ENCODE data around the gene ZNF302. TPM values are rescaled to one million over a fixed set of nuclear protein-coding genes. Genes with fewer than 3 reads are reported as not detected.

Gene ZNF302
- total RNA-seq, 1 experiment from 2014 or later = 27.7 TPM

DNA sequence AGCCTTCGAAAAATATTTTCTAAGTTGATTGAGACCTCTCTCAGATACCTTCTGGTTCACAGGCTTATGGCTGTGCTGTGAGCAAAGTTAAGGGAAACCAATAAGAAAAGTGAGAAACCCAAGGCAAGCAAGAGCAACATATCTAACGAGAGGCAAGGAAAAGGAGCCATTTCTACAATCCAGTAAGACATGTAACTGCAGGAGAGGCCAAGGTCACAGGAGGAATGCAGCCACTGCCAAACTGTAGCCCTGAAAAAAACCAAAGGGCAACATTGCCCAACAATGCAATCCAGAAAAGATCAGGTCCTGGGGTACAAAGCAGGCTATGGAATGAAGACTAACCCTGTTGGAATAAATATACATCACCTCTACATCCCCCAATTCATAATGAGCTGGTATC is 21.8 kb upstream of the ZNF302 start:
- BruUV-seq (replicated peaks) = no TSS peak
- Histone ChIP-seq H3K4me3 (ENCODE audit: low read depth, low read length, poor library complexity, severe bottlenecking) (no peak overlapping the region), H3K9me3 (ENCODE audit: low read depth, low read length, poor library complexity, severe bottlenecking) (peaks cover 4% of the 10 kb centered on the region), H3K36me3 (ENCODE audit: insufficient read depth, low read length, poor library complexity, severe bottlenecking) (no peaks in the 10 kb centered on the region), H3K4me1 (ENCODE audit: insufficient read depth, low read length, poor library complexity, severe bottlenecking) (no peaks in the 10 kb centered on the region), H3K27me3 (replicated peaks; ENCODE audit: insufficient read depth, low read depth, low read length, poor library complexity) (no peaks in the 10 kb centered on the region), H3K27ac (ENCODE audit: low read depth, low read length, poor library complexity, severe bottlenecking) (no peak overlapping the region)
- intact Hi-C loops (cut with micrococcal nuclease; ENCODE audit: unreplicated experiment) = no loop called here
- CTCF ChIA-PET = no interaction called here
- POLR2A ChIA-PET (ENCODE audit: low non-redundant PET) = no interaction called here
- no peak for DNase-seq (ENCODE audit: low spot score)
- TF ChIP-seq, protein P1, sequence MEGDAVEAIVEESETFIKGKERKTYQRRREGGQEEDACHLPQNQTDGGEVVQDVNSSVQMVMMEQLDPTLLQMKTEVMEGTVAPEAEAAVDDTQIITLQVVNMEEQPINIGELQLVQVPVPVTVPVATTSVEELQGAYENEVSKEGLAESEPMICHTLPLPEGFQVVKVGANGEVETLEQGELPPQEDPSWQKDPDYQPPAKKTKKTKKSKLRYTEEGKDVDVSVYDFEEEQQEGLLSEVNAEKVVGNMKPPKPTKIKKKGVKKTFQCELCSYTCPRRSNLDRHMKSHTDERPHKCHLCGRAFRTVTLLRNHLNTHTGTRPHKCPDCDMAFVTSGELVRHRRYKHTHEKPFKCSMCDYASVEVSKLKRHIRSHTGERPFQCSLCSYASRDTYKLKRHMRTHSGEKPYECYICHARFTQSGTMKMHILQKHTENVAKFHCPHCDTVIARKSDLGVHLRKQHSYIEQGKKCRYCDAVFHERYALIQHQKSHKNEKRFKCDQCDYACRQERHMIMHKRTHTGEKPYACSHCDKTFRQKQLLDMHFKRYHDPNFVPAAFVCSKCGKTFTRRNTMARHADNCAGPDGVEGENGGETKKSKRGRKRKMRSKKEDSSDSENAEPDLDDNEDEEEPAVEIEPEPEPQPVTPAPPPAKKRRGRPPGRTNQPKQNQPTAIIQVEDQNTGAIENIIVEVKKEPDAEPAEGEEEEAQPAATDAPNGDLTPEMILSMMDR (conservative IDR thresholded peaks at IDR 0.05; ENCODE audit: low read depth, low read length) = no peak
- TF ChIP-seq EZH2 (IDR thresholded peaks at IDR 0.05; ENCODE audit: borderline replicate concordance, low read depth, low read length, poor library complexity, severe bottlenecking) = no peak

DNA sequence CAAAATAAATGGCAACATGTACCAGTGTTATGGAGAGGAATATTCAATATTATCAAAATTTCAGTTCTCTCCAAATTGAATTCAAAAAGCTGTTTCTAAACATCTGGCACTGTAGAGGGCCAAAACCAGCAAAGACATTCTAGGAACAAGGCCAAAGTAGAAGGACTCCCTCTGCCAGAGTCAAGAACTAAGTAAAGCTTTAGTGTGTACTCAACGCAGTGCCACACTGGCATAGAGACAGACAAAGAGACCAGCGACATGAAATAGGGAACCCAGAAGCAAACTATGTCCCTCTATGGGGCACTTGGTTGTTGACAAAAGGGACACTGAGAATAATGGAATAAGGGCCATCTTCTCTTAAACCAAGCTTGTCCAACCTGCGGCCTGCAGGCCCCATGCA is 16.1 kb upstream of the ZNF302 start:
- POLR2A ChIA-PET (ENCODE audit: low non-redundant PET) = interaction anchor here (0.7 kb wide), 1 partner anchor 15 kb away, joined by 3 read pairs; no protein-coding TSS in a partner anchor
- DNase-seq (ENCODE audit: low spot score) = no peak
- intact Hi-C loops (cut with micrococcal nuclease; ENCODE audit: unreplicated experiment) = no loop called here
- no peak overlapping the region for H3K4me3 ChIP-seq (ENCODE audit: low read depth, low read length, poor library complexity, severe bottlenecking)
- no peak overlapping the region for H3K27ac ChIP-seq (ENCODE audit: low read depth, low read length, poor library complexity, severe bottlenecking)
- no peaks in the 10 kb centered on the region for H3K36me3 ChIP-seq (ENCODE audit: insufficient read depth, low read length, poor library complexity, severe bottlenecking)
- BruUV-seq (replicated peaks) = no TSS peak
- H3K27me3 ChIP-seq (replicated peaks; ENCODE audit: insufficient read depth, low read depth, low read length, poor library complexity) = no peaks in the 10 kb centered on the region
- no peaks in the 10 kb centered on the region for H3K4me1 ChIP-seq (ENCODE audit: insufficient read depth, low read length, poor library complexity, severe bottlenecking)
- CTCF ChIA-PET = interaction anchor here (0.5 to 0.7 kb wide), 2 partner anchors 25 to 152 kb away, joined by 3 read pairs; no protein-coding TSS in a partner anchor
- no peaks in the 10 kb centered on the region for H3K9me3 ChIP-seq (ENCODE audit: low read depth, low read length, poor library complexity, severe bottlenecking)
- no peak for TF ChIP-seq EZH2 (IDR thresholded peaks at IDR 0.05; ENCODE audit: borderline replicate concordance, low read depth, low read length, poor library complexity, severe bottlenecking)
- TF ChIP-seq, protein P1 (conservative IDR thresholded peaks at IDR 0.05; ENCODE audit: low read depth, low read length) = no peak

DNA sequence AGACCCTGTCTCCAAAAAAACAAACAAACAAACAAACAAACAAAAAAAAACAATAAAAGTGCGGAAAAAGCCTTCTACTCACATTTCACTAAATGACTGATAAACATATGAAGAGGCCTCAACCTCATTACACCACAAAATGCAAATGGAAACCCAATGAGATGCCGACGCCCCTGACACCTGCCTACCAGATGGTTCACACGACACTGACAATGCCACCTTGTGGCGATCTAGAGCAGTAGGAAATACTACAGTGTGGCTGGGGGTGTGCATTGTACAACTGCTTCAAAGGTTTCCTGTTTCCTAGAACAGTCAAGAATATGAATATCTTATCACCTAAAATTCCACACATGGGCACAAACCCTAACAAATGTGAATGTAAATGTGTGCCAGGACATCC is 14.6 kb upstream of the ZNF302 start:
- DNase-seq (ENCODE audit: low spot score) = peak; percentile 59
- POLR2A ChIA-PET (ENCODE audit: low non-redundant PET) = no interaction called here
- BruUV-seq (replicated peaks) = no TSS peak
- H3K36me3 ChIP-seq (ENCODE audit: insufficient read depth, low read length, poor library complexity, severe bottlenecking) = no peaks in the 10 kb centered on the region
- no peak overlapping the region for H3K27ac ChIP-seq (ENCODE audit: low read depth, low read length, poor library complexity, severe bottlenecking)
- H3K9me3 ChIP-seq (ENCODE audit: low read depth, low read length, poor library complexity, severe bottlenecking) = no peaks in the 10 kb centered on the region
- CTCF ChIA-PET = no interaction called here
- H3K4me1 ChIP-seq (ENCODE audit: insufficient read depth, low read length, poor library complexity, severe bottlenecking) = no peaks in the 10 kb centered on the region
- TF ChIP-seq, protein P1 (conservative IDR thresholded peaks at IDR 0.05; ENCODE audit: low read depth, low read length) = peak; percentile 67
- no peak for TF ChIP-seq EZH2 (IDR thresholded peaks at IDR 0.05; ENCODE audit: borderline replicate concordance, low read depth, low read length, poor library complexity, severe bottlenecking)
- intact Hi-C loops (cut with micrococcal nuclease; ENCODE audit: unreplicated experiment) = no loop called here
- H3K27me3 ChIP-seq (replicated peaks; ENCODE audit: insufficient read depth, low read depth, low read length, poor library complexity) = no peaks in the 10 kb centered on the region
- H3K4me3 ChIP-seq (ENCODE audit: low read depth, low read length, poor library complexity, severe bottlenecking) = no peak overlapping the region

All from A673 (cell line).